22Rv1 (cell line): ENCODE results near the gene KLRD1.
A peak's percentile ranks its signal among the peaks of the same experiment; 100 is the strongest.
"Not testable (repeated sequence)": the region's sequence is repeated elsewhere in the genome, so short reads cannot be mapped to it uniquely, and the experiment has no call there.

ENCODE experiments used
- H3K27ac ChIP-seq: fragments of 450-650 bp; 2 replicates; pipeline ENCODE4 v1.5.1; 2017
- CTCF ChIP-seq: fragments of 450-650 bp; IDR thresholded peaks from 2 replicates; pipeline ENCODE4 v1.5.1; 2017; ENCODE audit warnings: mild to moderate bottlenecking
- ZFX ChIP-seq: fragments of 450-650 bp; IDR thresholded peaks from 2 replicates; pipeline ENCODE4 v1.6.1; 2017; ENCODE audit warnings: antibody characterized with exemption, borderline replicate concordance

KLRD1 gene

GRCh38 chr12:10305411-10305810 is 2.3 kb upstream of the KLRD1 start:
- H3K27ac ChIP-seq, result no peak overlapping the region
- TF ChIP-seq CTCF (no peak), ZFX (no peak)

- TF ChIP-seq CTCF (no peak), ZFX (no peak)
- no peak overlapping the region for H3K27ac ChIP-seq
Measured at GRCh38 chr12:10310926-10311720, 3.5 kb downstream of the KLRD1 start.

DNA sequence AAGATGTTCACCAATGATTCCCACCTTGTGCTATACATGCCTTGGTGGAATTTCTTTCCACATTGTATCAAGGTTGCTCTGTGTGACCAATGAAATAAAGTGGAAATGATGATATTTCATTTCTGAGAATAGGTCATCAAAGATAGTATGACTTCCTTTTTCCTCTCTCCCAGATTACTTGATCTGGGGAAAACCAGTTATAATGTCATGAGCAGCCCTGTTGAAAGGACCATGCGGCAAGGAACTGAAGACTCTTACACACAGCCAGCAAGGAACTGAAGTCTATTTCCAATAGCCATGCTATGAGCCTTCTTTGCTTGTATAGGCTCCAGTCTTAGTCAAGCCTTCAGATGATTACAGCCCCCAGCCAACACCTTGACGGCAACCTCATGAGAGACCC is 11.7 kb downstream of the KLRD1 start:
- H3K27ac ChIP-seq, result no peak overlapping the region
- TF ChIP-seq ZFX (no peak), CTCF (no peak)

DNA sequence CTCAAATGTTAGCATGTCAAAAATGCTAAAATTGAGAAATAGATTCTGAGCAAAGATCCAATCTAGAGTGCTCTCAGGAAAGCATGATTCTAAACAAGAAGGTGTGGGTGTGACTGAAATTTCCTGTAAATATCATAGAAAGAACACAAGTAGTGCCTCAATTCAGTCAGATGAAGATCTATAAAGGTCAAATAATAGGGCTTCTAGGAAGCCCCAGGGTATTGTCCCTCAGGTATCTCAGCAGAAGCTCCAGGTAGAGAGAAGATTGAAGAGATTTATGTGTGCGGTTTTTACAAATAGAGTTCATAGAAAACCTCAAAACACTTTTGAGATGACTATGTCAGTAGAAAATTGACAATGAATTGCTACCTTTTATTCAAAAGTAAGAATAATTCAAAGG is 13.0 kb downstream of the KLRD1 start:
- H3K27ac ChIP-seq, result no peak overlapping the region
- TF ChIP-seq CTCF (no peak), ZFX (no peak)

- not testable (repeated sequence) for H3K27ac ChIP-seq
Measured at GRCh38 chr12:10328691-10329090, 21.0 kb downstream of the KLRD1 start.

GRCh38 chr12:10331642-10332239 is 24.1 kb downstream of the KLRD1 start:
- no peak for TF ChIP-seq ZFX
- peak; percentile 92 for TF ChIP-seq CTCF
- no peak overlapping the region for H3K27ac ChIP-seq

- not testable (repeated sequence) for H3K27ac ChIP-seq
Measured at GRCh38 chr12:10336196-10336595, 28.5 kb downstream of the KLRD1 start.

- H3K27ac ChIP-seq, result not testable (repeated sequence)
Measured at GRCh38 chr12:10338470-10338869, 30.8 kb downstream of the KLRD1 start.
